ENCODE results near the gene SPEF2. TPM values are rescaled to one million over a fixed set of nuclear protein-coding genes. Genes with fewer than 3 reads are reported as not detected.

Gene SPEF2
- total and polyA plus RNA-seq, 2 of the 13 experiments (the other 11 are each of a cell fraction or from before 2014, with no cell fraction given), result 1.5 to 2.3 TPM

- TF ChIP-seq U2AF1 (optimal IDR thresholded peaks at IDR 0.05; ENCODE audit: low read depth, low read length) (no peak), ZNF557 (CRISPR knock-in tag; IDR thresholded peaks at IDR 0.05) (no peak), MTA1 (CRISPR knock-in tag; IDR thresholded peaks at IDR 0.05; ENCODE audit: borderline replicate concordance) (no peak), CREBL2 (CRISPR knock-in tag; IDR thresholded peaks at IDR 0.05; ENCODE audit: borderline replicate concordance) (no peak), HOXA3 (CRISPR knock-in tag; IDR thresholded peaks at IDR 0.05) (no peak), ZEB1 (IDR thresholded peaks at IDR 0.05; ENCODE audit: insufficient replicate concordance, low read depth) (no peak)
Observed at GRCh38 chr5:35668794-35669193, 51.1 kb downstream of the SPEF2 start (continued).

- Histone ChIP-seq H3K79me2 (ENCODE audit: insufficient read depth, low read length) (no peaks in the 10 kb centered on the region), H3K27ac (ENCODE audit: extremely low read length, insufficient read depth, low read length) (no peak overlapping the region), H3K9ac (ENCODE audit: insufficient read depth, low read depth, low read length) (no peak overlapping the region), H4K20me1 (ENCODE audit: insufficient read depth, low read length) (no peaks in the 10 kb centered on the region), H3K4me3 (replicated peaks in 1 of 3; ENCODE audit: insufficient read depth in 1 of 3, low read depth in 2 of 3, low read length in 3 of 3) (no peak overlapping the region), H3K4me2 (ENCODE audit: low read depth, low read length) (no peak overlapping the region), H3K4me1 (ENCODE audit: insufficient read depth, low read length) (no peaks in the 10 kb centered on the region), H2AFZ (ENCODE audit: low read length) (no peak overlapping the region), H3K36me3 (replicated peaks in 1 of 2; ENCODE audit: control insufficient read depth in 1 of 2, insufficient read depth in 2 of 2, low read length in 2 of 2) (no peaks in the 10 kb centered on the region), H3K9me3 (ENCODE audit: low read length) (no peaks in the 10 kb centered on the region), H3K27me3 (ENCODE audit: control insufficient read depth in 1 of 2, insufficient read depth in 2 of 2, low read length in 2 of 2) (no peaks in the 10 kb centered on the region)
- POLR2A ChIA-PET, result no interaction called here
- WGBS (ENCODE audit: low lambda C conversion rate), result 64% methylated on average over 5 of the region's 5 CpGs
- CTCF ChIA-PET (ENCODE audit: low intra/inter-chr PET ratio, low total read pairs), result no interaction called here
- no peak for ATAC-seq
- in situ Hi-C loops (cut with HindIII; ENCODE audit: extremely low pct_ligation_motif_present, low pct_unique_long_range_greater_than_20kb), result no loop called here
- no peak for FAIRE-seq
- intact Hi-C loops (cut with micrococcal nuclease; ENCODE audit: unreplicated experiment), result no loop called here
- no peak for DNase-seq (ENCODE audit: low spot score)
- no TSS peak for BruUV-seq (replicated peaks)
- TF ChIP-seq ZNF652 (CRISPR knock-in tag; IDR thresholded peaks at IDR 0.05; ENCODE audit: borderline replicate concordance, low read depth) (no peak), ARID3A (IDR thresholded peaks at IDR 0.05; ENCODE audit: low read depth, low read length) (no peak), NFE2L2 (IDR thresholded peaks at IDR 0.05; ENCODE audit: low read length) (no peak), ZNF441 (CRISPR knock-in tag; IDR thresholded peaks at IDR 0.05; ENCODE audit: borderline replicate concordance) (no peak), TAF15 (IDR thresholded peaks at IDR 0.05; ENCODE audit: low read depth, low read length, poor library complexity, severe bottlenecking) (no peak), ZNF503 (CRISPR knock-in tag; IDR thresholded peaks at IDR 0.05) (no peak), ZNF350 (CRISPR knock-in tag; IDR thresholded peaks at IDR 0.05; ENCODE audit: borderline replicate concordance, low read depth) (no peak), HNF4A (CRISPR knock-in tag; IDR thresholded peaks at IDR 0.05) (no peak), ZIK1 (CRISPR knock-in tag; IDR thresholded peaks at IDR 0.05; ENCODE audit: borderline replicate concordance, low read depth) (no peak), ESRRA (CRISPR knock-in tag; IDR thresholded peaks at IDR 0.05; ENCODE audit: low read depth) (no peak), ZNF367 (CRISPR knock-in tag; IDR thresholded peaks at IDR 0.05; ENCODE audit: borderline replicate concordance) (no peak), HNRNPLL (IDR thresholded peaks at IDR 0.05; ENCODE audit: low read depth, low read length, poor library complexity, severe bottlenecking) (no peak), ZNF75D (CRISPR knock-in tag; IDR thresholded peaks at IDR 0.05; ENCODE audit: borderline replicate concordance) (no peak), GPN1 (CRISPR knock-in tag; IDR thresholded peaks at IDR 0.05; ENCODE audit: borderline replicate concordance) (no peak), PHB2 (IDR thresholded peaks at IDR 0.05; ENCODE audit: partially characterized antibody) (no peak)
Observed at GRCh38 chr5:35671541-35672295, 54.1 kb downstream of the SPEF2 start.
